ENCODE measurements around the gene BABAM2.
"Not testable (repeated sequence)": the region's sequence is repeated elsewhere in the genome, so short reads cannot be mapped to it uniquely, and the experiment has no call there.

DNA sequence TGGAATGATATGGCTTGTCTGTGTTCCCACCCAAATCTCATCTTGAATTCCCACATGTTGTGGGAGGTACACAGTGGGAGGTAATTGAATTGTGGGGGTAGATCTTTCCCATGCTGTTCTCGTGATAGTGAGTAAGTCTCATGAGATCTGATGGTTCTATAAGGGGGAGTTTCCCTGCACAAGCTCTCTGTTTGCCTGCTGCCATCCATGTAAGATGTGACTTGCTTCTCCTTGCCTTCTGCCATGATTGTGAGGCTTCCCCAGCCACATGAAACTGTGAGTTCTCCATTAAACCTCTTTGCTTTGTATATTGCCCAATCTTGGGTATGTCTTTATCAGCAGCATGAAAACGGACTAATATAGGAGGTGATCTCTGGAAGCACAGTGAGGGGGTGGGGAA, 78.4 kb downstream of the BABAM2 start:
- TF ChIP-seq, protein P1, sequence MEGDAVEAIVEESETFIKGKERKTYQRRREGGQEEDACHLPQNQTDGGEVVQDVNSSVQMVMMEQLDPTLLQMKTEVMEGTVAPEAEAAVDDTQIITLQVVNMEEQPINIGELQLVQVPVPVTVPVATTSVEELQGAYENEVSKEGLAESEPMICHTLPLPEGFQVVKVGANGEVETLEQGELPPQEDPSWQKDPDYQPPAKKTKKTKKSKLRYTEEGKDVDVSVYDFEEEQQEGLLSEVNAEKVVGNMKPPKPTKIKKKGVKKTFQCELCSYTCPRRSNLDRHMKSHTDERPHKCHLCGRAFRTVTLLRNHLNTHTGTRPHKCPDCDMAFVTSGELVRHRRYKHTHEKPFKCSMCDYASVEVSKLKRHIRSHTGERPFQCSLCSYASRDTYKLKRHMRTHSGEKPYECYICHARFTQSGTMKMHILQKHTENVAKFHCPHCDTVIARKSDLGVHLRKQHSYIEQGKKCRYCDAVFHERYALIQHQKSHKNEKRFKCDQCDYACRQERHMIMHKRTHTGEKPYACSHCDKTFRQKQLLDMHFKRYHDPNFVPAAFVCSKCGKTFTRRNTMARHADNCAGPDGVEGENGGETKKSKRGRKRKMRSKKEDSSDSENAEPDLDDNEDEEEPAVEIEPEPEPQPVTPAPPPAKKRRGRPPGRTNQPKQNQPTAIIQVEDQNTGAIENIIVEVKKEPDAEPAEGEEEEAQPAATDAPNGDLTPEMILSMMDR (IDR thresholded peaks at IDR 0.05; ENCODE audit: low read length) = not testable (repeated sequence)
- not testable (repeated sequence) for TF ChIP-seq EZH2phosphoT487 (IDR thresholded peaks at IDR 0.05; ENCODE audit: low read length); EZH2 (optimal IDR thresholded peaks at IDR 0.05; ENCODE audit: low read depth, low read length)
